CD4-positive, alpha-beta T cell treated with Interleukin-15 for 4 hours (primary cell): Measurements from ENCODE around the gene DPT.
"Not testable (repeated sequence)": the region's sequence is repeated elsewhere in the genome, so short reads cannot be mapped to it uniquely, and the experiment has no call there.

Experiments
- DNase-seq: peaks from one replicate; pipeline ENCODE4 v3.0.0-alpha.2; 2020; ENCODE audit warnings: low spot score

DPT gene

GRCh38 chr1:168728473-168729404 lies at the start of gene DPT:
TSS of gene DPT (minus strand) at chr1:168729206. CDS start at chr1:168729174, 32 bp downstream.
- no peak for DNase-seq

GRCh38 chr1:168775366-168775765 lies 46.4 kb upstream of the DPT start:
- DNase-seq = no peak

DNA sequence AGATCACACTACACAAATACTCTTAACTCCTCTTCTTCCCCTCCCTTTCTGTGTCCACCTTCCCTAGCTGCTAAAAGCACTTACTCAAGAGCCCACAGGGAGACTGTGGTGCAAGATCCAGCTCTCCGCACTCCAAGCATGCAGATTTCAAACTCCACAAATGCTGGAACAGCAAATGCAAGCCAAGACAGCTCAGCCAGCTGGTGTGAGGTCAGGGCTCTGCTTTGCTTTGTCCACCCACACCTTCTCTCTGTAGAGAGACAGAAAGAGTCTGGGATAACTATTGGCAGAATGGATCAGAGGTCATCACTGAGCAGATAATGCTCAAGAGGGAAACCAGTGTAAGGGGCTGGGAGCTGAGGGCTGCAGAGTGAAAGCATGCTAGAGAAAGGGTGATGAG lies 45.2 kb upstream of the DPT start:
- no peak for DNase-seq

DNA sequence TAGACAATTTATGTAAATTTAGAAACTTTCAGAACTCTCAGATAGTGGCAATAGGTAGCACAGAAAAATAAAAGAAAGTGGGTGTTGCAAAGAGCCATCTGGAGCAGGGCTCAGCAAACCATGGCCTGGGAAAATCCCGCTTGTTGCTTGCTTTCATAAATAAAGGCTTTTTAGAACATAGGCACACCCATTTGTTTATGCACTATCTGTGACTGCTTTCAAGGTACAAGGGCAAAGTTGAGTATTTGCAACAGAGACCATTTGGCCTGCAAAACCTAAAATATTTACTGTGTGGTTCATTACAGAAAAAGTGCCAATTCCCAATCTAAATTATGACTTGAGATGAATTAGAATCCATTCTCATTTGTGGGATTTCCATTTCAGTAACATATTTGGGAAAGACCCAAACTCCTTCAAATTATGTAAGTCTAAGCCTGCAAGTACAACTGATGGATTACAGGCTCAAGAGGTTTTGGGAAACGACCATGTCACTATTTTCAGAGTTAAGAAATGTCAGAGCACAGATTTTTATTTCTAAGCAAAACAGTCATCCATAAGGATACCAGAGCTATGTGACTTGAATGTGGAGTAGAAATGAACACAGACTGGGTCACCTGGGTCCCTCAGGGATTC lies 43.5 kb upstream of the DPT start:
- DNase-seq = no peak

DNA sequence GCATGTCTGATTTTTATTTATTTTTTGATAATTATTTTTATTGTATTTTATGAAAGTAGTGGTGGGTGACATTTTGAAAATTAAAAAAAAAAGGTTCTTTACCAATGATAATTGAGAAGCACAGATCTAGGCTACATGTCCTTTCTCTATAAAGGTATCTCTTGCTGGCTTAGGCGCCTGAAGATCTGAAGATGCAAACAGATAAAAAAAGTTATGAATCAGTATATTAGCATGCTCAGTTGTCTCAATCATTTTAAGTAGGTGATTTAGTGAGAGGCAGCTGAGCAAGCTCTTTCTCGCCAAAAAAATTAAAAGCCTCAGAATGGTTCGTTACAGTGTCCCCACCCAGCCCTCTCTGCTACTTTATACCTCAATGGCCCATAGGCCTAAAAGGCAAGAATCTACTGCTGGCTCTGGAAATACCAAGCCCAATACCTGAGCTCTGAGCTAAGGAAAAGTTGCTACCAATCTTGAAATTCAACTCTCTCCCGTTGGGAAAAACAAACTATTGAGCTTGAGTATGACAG lies 42.2 kb upstream of the DPT start:
- no peak for DNase-seq

DNA sequence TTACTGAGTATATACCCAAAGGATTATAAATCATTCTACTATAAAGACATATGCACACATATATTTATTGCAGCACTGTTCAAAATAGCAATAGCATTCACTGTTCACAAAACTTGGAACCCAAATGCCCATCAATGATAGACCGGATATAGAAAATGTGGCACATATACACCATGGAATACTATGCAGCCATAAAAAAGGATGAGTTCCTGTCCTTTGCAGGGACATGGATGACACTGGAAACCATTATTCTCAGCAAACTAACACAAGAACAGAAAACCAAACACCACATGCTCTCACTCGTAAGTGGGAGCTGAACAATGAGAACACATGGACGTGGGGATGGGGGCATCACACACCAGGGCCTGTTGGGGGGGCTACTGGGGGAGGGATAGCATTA lies 40.9 kb upstream of the DPT start:
- not testable (repeated sequence) for DNase-seq

DNA sequence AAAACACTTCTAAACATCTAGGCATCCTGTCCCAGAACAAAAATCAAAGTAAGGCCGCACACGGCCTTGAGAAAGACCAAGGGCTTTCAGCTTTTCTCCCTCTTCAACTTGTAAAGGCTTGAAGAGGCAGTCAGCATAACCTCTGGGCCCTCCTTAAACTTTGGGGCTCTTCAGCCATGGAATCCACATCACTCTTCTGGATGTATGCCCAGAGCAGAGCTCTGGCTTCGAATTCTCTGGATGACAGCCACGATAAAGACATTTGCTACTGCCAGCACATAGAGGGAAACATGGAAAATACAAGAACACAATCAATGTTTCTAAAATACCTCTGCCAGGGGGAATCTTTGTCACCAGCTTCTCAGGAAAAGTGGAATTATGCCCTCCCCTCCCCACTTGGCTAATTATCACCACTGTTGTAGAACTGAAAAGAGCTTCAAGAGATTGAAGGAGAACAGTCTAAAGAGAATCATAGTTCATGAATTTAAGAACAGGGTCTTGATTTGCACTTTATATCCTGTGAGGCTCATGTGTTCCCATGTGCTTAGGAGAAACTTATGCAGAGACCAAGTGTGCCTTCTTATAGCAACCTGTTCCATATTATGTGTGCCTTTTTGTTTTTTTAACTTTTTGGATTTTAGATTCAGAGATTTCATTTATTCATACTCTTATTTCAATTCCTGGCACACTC lies 39.0 kb upstream of the DPT start:
- DNase-seq = no peak

DNA sequence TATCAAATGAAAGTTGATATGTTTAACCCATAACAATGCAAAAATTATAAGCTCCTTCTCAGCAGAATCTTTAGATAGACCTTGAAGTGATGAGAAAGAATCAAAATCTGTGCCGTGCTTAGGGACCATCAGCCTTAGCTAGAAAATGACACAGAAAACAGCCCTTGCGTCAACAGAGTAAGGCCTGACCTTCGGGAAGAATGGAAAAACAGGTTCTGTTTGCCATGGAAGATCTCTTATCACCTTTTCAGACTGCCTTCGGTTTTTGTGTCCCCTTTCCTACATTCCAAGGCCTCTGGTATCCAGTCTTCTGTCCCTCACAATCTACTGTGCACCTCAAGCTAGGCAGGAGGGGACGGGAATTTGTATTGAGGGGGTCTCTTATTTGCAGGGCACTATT lies 37.6 kb upstream of the DPT start:
- DNase-seq = no peak

- no peak for DNase-seq
Observed at GRCh38 chr1:168763031-168763430, 34.0 kb upstream of the DPT start.

GRCh38 chr1:168762473-168762872 lies 33.5 kb upstream of the DPT start:
- DNase-seq = no peak

- no peak for DNase-seq
Observed at GRCh38 chr1:168760781-168761180, 31.8 kb upstream of the DPT start.

- DNase-seq = no peak
Observed at GRCh38 chr1:168760241-168760640, 31.2 kb upstream of the DPT start.

- no peak for DNase-seq
Observed at GRCh38 chr1:168759077-168759476, 30.1 kb upstream of the DPT start.

- no peak for DNase-seq
Observed at GRCh38 chr1:168758503-168758902, 29.5 kb upstream of the DPT start.

GRCh38 chr1:168755800-168756418 lies 26.9 kb upstream of the DPT start:
- no peak for DNase-seq

DNA sequence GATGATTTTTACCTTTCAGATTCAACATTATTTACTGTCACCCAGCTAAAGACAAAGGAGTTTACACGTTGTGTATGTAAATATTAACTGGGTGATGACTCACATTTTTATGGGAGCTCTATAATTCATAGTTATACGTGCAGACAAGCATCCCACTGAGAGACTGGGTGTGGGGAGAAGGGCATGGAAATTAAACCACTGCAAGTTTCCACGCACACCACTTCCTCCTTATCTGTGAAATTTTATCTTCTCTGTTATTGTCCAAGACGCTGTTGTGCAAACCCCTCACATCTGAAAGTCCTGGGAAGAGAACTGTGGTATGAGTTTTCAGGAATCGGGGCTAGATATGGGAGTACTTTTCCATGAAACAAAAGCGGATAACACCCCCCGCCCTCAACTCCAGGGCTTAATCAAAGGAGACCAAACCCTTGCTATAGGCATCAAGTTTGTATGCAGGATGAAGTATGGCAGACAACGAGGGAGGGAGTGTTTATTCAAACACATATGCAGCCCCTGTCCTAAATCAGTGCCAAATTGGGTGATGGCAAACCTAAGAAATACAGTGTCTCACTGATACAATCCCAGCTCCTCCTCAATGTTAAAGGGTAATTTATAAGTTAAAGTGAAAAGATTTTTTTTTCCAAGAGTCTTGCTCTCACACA lies 23.3 kb upstream of the DPT start:
- DNase-seq = no peak

- DNase-seq = no peak
Observed at GRCh38 chr1:168751195-168751650, 22.2 kb upstream of the DPT start.

- DNase-seq = no peak
Observed at GRCh38 chr1:168742994-168743650, 14.1 kb upstream of the DPT start.

- DNase-seq = no peak
Observed at GRCh38 chr1:168742386-168742785, 13.4 kb upstream of the DPT start.

GRCh38 chr1:168739908-168740307 lies 10.9 kb upstream of the DPT start:
- no peak for DNase-seq

DNA sequence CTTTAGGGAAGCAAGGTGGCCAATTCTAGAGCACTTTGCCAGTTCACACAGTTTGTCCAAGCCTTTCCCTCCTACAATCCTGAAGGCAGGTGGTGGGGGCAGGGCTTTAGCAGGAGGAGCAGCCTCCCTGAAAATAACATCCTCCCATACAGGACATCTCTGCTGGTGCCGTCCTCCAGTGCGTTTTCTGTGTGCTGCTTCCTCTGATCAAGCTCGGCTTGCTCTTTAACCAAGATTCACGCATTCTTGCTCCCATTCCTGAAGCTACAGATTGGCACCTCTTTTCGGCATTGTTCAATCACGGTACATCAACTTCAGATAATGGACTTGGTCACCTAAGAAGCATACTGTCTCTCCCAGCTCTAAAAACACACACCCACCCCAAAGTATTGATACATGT lies 7.5 kb upstream of the DPT start:
- no peak for DNase-seq
